ENCODE data around the gene ACER2.
"Not testable (repeated sequence)": the region's sequence is repeated elsewhere in the genome, so short reads cannot be mapped to it uniquely, and the experiment has no call there.

ACER2 gene

DNA sequence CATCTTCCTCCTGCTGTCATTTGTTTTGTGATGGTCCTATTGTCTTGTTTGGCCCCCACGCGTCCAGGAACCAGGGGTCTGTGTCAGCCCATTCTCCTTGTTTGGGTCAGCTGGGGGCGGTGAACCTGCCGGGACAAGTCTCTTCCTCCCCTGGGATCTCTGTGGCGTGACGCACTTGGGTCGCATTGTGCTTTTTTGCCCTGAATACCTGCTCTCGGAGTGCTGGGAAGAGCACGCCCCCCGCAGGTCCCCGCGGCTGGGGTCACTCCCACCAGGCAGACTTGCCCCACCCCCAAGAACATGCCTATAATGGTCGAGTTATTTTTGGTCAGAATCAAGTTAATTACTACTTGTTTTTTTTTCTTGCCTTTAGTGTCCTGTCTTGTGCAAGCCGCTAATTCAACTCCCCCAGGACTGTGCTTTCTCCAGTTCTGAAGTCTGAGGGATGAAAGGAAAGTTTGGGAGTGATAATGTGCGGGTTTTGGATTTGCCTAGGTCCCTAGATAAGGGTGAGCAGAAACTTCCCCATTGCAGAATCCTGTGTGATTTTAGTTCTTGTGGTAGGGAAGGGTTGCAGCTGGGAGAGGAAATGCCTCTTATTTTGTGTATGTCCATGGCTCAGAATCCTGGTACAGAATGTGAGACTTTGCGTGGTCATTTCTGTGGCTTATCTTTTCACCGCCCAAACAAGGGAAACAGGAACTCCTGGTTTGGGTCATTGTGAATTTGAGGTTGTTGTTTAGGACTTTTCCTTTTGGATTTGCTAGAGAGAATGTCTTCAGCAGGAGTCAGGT lies 789 bp downstream of the ACER2 start:
- no peak for DNase-seq

- DNase-seq, result no peak
Measured at GRCh38 chr9:19410195-19410503, 1.3 kb downstream of the ACER2 start.

DNA sequence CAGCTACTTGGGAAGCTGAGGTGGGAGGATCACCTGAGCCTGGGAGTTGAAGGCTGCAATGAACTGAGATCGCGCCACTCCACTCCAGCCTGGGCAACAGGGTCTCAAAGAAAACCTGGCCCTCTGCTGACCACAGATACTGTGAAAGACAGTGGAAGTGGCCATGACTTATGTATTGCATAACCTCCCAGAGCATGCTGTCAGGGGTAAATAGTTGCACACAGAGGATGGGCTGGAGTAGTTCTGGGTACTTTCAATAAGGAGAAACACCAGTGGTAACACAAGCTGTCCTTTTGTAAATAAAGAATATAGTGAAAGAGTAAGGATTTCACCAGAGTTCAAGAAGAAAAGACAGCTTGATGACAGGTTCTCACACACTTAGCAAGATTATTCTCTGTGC lies 1.8 kb downstream of the ACER2 start:
- no peak for DNase-seq

DNA sequence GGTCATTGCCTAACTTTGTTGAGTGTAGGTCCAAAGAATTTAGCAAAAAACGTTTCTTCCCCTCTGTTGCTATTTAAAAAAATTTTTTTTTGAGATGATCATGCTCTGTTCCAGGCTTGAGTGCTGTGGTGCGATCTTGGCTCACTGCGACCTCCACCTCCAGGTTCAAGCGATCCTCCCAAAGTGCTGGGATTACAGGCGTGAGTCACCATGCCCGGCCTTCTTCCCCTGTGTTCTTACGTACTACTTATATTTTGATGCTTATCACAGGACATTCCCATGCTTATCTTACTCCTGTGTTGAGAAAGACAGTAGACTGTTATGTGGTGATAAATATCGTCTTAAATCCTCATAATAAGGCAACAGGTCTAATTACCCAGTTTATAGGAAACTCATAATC lies 2.5 kb downstream of the ACER2 start:
- DNase-seq, result no peak

GRCh38 chr9:19413456-19413855 lies 4.6 kb downstream of the ACER2 start:
- not testable (repeated sequence) for DNase-seq

DNA sequence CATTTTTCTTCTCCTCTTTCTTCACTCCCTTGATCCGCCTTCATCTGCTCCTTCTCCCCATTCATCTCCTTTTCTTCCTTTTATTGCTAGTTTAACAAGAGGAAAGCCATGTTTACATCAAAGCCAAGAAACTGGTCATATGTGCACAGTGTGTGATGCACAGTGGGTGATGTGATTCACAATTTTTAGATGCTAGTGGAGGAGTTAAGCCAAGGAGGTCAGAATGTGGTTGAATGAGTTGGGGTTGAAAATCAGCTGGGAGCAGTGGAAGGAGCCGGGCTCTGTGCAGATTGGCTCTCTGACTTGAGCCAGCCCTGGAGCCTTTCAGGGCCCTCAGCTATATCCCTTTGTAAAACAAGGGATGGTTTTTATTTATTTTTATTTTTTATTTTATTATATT lies 7.3 kb downstream of the ACER2 start:
- DNase-seq, result no peak

DNA sequence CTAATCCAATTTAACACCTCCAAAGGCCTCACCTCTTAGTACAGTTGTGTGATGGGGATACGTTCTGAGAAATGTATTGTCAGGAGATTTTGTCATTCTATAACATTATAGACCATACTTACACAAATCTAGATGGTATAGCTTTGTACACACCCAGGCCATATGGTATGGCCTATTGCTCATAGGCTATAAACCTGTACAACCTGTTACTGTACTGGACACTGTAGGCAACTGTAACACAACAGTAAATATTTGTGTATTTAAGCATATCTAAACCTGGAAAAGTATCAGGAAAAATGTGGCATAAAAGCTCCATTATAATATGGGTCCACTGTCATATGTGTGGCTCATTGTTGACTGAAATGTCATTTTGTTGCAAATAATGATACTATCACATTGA lies 12.1 kb downstream of the ACER2 start:
- no peak for DNase-seq

- DNase-seq, result no peak
Measured at GRCh38 chr9:19423163-19423562, 14.4 kb downstream of the ACER2 start.

GRCh38 chr9:19424176-19424779 lies 15.5 kb downstream of the ACER2 start:
- no peak for DNase-seq

DNA sequence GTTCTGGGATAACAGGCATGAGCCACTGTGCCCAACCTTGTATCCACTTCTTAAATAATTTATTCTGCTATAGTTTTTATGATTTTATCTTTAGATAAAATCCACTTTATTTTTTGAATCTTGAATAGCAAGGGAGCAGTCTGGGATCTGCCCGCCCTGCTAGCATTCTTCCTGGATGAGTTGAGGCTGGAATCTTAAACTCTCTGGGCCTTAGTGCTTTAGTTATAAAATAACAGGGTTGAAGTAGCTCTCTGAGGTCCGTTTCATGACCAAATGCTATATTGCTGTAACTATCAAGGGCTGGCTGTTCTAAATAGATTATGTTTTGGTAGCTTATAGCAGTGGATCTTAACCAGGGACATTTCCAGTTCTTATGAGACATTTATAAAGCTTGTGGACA lies 20.8 kb downstream of the ACER2 start:
- no peak for DNase-seq

- DNase-seq, result no peak
Measured at GRCh38 chr9:19430201-19430760, 21.5 kb downstream of the ACER2 start.

DNA sequence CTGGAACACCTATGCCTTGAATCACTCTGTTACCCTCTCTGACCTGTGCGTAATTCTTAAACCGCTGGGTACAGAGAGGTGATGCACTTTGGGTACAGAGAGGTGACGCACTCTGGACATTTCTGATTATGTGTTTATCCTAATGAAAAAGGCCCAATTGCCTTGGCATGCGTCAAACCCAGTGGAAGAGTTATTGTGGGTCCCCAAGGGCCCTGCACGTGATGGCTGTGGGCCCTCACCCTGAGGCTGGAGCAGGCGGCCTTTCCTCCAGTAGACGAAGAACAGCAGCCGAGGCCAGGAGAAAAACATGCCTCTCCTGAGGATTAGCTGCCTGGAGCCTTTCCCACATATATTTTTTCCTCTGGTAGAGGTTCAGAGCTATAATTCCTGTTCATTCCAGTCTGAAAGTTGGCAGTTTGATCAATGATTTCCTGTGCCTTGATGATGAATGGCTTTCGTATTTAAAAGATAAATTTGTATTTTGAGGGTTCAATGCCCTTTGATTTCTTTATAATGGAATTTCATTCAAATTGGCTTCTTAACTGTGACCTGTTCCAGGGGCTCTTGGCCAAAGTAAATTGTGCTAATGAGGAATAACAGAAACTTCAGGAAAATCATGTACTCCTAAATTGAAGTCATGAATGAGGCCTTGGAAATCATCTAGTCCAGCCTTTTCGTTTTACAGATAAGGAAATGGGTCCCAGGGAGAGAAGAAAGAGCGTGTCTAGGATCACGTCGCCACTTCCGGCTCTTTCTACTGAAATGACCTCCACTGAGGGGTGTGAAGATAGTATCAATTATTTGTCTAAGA lies 22.8 kb downstream of the ACER2 start:
- no peak for DNase-seq

DNA sequence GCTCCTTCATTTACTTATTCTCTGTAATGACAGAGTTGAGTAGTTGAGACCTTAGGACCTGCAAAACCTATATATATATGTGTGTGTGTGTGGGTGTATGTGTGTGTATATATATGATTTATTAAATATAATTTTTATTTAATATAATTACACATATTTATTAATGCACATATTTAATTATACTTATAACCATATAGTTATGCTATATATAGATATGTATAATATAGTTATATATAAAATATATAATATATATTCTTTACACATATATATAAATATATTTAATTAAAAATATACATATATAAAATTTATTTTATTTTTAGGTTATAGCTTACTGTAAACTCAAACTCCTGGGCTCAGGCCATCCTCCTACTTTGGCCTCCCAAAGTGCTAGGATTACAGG lies 23.7 kb downstream of the ACER2 start:
- DNase-seq, result no peak

DNA sequence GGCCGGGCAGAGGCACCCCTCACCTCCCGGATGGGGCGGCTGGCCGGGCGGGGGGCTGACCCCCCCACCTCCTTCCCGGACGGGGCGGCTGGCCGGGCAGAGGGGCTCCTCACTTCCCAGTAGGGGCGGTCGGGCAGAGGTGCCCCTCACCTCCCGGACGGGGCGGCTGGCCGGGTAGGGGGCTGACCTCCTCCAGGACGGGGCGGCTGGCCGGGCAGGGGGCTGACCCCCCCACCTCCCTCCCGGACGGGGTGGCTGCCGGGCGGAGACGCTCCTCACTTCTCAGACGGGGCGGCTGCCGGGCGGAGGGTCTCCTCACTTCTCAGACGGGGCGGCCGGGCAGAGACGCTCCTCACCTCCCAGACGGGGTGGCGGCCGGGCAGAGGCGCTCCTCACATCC lies 24.9 kb downstream of the ACER2 start:
- not testable (repeated sequence) for DNase-seq

GRCh38 chr9:19440376-19440775 lies 31.6 kb downstream of the ACER2 start:
- no peak for DNase-seq

GRCh38 chr9:19440823-19441580 lies 32.2 kb downstream of the ACER2 start:
- no peak for DNase-seq

GRCh38 chr9:19441730-19442129 lies 32.9 kb downstream of the ACER2 start:
- no peak for DNase-seq

- no peak for DNase-seq
Measured at GRCh38 chr9:19442240-19442639, 33.4 kb downstream of the ACER2 start.

DNA sequence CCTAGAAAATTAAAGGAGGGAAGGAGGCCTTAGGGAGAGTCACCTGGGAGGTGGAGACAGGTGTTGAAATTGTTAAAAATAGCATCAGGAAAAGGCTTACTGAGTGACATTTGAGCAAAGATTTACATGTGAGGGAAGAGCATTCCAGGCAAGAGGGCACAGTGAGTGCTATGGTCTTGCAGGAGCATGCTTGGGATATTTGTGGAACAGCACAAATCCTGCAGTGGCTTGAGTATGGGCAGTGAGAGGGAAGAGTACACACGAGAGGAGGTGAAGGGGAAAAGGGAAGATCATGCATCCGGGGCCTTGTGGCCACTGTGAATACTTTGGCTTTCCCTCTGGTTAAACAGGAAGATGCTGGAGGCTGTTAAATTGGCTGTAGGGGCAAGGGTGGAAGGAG lies 36.6 kb downstream of the ACER2 start:
- no peak for DNase-seq

DNA sequence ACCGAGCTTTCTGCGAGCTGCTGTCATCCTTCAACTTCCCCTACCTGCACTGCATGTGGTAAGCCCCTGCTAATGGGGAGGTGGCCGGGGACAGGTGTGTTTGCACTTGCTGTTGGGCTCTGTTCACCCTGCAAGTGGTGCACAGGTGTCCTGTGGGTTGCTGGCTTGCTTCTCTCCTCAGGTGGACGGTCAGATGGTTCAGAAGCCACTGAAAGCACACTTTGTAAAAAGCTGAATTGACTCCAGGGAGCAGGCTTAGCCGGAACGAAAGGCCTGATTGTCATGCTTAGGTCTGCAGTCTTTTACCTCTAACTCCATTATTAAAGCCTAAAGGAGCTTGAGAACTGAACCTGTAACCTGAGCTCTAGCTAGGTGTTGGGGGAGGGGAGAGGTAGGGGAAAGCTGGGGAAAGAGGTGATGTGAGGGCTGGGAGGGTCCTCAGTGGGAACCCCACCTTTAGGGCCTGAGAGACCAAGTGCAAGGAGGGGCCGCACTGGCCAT lies 37.6 kb downstream of the ACER2 start:
- no peak for DNase-seq

DNA sequence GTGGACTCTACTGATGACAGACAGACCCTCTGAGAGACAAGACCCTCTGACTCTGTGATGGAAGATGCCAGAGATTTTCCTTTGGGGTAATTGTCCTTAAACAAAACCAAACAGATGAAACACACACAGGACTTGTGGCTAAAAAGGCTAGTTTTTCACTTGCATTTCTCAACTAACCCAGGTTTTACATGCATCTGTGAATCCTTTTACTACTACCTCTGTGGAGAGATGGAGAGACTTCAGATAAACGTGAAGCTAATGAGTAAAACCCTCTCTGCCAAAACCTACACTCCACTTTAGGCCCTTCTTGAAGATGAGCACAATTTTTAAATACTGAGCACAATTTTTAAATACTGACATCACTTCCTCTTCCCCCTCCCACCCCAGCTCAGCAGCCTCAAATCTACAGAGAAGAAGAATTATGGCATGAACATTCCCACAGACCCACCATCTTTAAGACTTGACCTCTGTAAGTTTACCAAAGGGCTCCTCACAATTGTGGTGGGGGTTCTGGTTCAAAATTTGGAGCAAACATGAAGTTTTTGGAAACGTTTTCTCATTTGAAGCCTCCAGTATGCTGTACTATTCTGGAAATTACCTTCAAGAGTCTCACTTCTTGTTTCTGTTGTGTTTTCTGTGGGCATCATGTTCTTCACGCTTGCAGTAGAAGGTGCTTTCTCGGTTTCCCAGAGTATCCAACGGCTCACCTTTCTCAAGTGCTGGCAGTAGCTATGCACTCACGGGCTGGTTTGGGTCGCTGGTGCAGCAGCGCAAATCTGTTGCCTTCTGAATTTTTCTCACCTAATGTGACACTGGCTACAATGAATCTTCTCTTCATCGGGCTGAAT lies 42.7 kb downstream of the ACER2 start:
- DNase-seq, result no peak

DNA sequence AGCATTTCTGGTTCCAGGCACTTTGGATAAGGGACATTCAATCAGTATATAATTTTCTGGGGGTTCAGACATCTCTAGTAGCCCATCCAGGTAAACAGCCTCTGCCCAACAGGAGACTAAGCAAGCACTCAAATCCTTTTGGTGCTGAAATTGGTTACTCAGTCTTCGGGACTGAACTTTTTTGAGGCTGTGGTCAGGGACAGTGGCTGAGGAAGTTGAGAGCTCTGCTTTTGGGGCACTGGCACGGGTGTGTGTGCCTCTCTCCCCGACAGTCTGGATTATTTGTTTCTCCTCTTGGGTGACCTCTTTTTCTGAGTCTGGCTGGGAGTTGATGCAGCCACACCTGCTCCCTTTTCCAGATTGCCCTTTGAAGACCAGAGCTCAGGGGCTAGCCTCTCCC lies 47.6 kb downstream of the ACER2 start:
- no peak for DNase-seq
